Midbrain (tissue), 1 donor: ENCODE data around the gene CHMP1B.
"Not testable (repeated sequence)": the region's sequence is repeated elsewhere in the genome, so short reads cannot be mapped to it uniquely, and the experiment has no call there.

ENCODE experiments used
- DNase-seq: peaks from one replicate; lab custom pipeline; 2025; lab: John Stamatoyannopoulos, UW

CHMP1B gene

DNA sequence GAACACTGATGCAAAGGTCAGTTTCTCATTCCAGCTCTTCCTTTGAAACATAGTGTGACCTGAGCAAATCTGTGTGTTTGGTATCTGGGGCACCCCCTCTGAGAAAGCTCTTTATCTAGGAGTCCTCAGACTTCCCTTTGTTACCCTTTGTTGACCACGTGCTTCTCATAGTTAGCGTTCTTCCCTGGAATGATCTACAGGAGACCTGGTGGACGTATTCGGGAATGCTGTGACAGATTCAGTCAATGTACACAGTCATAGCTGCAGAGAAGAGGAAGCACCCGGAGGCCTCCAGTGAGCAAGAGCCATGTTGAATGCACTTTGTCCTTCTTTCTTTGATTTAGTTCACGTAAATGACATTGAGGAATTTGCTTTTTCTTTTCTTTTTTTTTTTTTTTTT lies 10.7 kb upstream of the CHMP1B start:
- no peak for DNase-seq

DNA sequence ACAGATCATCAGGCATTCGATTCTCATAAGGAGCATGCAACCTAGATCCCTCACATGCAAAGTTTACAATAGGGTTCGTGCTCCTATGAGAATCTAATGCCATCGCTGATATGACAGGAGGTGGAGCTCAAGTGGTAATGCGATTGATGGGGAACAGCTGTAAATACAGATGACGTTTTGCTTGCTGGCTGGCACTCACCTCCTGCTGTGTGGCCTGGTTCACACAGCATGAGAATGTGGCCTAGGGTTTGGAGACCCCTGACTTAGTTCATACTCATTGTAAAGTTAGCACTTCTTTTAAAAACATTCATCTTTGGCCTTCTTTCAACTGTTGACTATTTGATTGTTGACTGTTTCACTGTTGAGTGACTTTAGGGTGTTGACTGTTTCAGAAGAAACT lies 8.7 kb upstream of the CHMP1B start:
- DNase-seq = no peak

DNA sequence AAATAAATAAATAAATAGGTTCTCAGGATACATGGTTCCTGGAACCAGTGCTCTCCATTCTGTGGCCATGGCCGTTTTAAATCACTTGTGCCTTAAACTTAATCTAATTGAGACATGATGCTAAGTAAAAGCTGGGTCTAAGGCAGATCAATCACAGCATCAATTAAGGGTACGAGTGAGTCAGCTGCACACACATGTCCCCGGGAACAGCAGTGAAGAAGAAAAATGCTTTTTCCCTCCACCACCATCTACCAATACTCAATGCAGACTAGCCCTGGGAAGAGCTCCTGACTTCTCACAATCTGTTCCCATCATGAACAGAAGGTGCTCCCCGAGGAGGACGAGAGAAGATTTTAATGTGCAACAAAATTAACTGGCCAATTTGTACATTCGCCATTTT lies 6.8 kb upstream of the CHMP1B start:
- no peak for DNase-seq

DNA sequence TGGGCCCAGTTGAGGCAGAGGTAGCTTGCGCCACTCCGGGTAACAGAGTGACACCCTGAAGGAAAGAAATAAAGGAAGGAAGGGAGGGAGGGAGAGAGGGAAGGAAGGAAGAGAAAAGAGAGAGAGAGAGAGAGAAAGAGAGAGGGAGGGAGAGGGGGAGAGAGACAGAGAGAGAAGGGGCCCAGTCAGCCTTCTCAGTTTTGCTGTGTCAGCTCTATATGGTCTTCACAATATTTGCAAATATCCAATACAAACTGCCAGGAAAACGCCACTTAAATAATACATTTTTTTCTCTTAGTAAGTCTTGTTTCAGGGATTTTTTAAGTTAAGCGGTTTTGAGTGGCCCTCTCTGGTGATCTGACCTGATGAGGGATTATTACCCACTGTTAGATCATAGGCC lies 5.6 kb upstream of the CHMP1B start:
- DNase-seq = no peak

DNA sequence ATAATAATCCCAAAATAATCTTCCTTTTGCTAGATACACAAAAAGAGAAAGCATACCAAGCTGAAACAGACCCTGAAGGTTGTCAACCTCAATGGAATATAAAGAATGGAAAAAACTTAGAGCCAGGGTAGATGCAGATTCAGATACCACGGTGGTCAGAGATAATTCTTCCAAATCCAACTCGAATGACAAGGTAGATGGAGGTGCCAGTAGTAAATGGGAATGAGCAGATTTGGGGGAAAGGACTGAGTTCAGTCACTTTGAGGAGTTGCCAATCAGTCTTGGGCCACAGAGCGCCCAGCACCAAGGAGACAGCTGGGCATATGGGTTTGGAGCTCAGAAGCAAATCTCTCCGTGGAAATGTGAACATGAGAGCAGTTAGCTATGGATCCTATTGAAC lies 3.4 kb upstream of the CHMP1B start:
- DNase-seq = no peak

DNA sequence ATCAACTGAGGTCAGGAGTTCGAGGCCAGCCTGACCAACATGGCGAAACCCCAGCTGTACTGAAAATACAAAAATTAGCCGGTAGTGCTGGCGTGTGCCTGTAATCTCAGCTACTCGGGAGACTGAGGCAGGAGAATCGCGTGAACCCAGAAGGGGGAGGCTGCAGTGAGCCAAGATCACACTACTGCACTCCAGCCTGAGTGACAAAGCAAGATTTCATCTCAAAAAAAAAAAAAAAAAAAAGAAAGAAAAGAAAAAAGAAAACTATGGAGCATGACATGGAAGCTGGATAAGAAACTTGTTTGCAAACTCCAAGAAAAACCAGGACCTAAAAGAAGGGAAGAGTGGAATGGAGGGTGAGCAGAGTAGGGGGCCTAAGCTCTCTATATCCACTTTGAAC lies 1.9 kb upstream of the CHMP1B start:
- no peak for DNase-seq

DNA sequence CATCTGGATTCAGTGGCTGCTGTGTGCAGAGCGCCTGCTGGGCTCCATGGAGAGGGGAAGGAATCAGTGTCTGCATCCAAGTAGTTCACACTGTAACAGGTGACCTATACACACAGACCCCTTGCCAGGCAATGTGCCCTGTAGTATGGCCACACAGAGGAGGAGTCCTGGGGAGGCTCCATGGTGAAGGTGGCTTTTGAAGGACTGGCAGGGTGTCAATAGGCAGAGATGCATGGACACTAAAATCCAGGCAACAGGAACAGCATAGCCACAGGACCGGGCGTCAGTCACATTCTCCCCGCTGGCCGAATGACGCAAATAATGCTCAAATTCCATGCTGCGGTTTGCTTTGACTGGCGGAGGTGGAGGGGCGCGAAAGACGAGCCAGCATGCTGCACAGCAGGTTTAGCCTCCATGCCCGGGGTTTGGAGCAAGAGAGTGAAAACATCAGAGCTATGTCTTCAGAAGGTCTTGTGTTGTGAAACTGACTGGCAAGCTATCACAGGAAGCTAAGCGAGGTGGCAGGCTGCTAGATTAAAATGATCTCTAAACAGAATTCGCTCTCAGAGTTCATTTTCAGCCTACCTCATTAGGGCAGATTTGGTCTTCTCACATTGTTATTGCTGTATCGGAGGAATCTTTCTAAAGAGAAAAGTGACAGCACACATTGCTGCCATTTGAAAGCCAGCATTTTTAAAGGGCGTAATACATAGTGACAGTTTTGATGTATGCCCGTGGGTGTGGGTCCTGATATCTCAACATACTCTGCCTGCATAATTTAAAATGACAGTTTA lies 1.2 kb upstream of the CHMP1B start:
- DNase-seq = peak; percentile 63

DNA sequence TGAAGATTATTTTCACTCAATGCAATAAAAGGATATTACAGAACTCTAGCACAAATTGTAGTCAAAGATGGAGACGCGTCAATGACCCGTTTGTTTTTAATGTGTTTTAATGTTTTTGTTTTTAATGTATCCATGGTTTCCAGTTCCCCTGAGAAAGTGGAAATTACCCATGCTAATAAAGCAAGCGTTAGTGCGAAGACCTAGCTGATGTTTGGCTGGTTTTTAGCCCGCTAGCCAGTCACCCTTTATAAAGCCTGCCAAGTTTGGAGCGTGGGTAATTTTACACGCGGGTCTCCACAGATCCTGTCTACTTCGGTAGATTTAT lies 430 bp upstream of the CHMP1B start:
- no peak for DNase-seq

DNA sequence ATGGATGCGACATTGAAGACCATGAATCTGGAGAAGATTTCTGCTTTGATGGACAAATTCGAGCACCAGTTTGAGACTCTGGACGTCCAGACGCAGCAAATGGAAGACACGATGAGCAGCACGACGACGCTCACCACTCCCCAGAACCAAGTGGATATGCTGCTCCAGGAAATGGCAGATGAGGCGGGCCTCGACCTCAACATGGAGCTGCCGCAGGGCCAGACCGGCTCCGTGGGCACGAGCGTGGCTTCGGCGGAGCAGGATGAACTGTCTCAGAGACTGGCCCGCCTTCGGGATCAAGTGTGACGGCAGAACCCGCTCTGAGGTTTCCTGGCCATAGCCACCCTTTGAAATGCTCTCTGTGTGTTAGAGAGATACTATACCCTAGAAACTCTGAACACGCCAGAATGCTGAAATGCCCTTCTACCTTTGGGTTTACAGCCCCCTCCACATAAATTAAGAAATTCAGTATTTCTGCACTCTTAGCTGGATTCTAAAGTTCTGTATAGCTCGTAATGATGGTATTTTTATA lies 659 bp downstream of the CHMP1B start:
- no peak for DNase-seq

DNA sequence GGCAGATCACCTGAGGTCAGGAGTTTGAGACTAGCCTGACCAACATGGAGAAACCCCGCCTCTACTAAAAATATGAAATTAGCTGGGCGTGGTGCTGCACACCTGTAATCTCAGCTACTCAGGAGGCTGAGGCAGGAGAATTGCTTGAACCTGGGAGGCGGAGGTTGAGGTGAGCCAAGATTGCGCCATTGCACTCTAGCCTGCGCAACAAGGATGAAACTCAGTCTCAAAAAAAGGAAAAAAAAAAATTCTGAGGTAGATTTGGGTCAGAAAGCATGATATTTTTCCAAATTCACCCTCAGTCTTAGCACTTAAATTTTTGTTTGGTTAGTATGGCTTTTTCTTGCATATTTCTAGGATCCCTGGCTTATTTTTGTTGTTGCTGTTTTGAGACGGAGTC lies 3.3 kb downstream of the CHMP1B start:
- not testable (repeated sequence) for DNase-seq

DNA sequence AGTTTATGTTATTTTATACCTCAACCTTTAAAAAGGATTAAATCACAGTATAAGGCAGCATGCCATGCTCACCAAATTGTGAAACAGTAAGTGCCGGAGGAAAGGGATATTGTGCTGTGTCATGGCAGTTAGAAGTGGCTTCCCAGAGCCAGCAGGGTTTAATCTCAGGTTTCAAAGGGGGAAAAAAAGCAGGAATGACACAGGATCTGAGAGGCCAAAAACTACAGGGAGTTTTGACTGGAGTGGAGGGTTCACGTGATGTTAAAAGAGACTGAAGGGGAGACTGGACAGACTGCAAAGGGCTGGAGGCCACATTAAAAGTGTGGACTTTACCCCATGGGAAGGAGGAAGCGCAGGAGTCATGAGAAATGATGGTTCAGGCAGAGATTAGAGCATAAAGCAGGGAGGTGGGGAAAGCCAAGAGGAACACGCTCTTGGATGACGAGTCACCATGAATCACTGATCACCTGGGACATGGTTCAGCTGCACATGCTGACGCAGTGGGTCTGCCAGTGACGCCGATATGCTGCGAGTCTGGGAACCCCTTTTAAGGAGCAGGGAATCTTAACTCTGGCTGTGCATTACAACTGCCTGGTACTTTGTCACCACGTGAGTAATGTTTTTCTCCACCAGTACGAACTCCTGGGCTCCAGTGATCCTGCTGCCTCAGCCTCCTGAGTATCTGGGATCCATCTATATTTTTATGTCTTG lies 6.1 kb downstream of the CHMP1B start:
- DNase-seq = no peak

DNA sequence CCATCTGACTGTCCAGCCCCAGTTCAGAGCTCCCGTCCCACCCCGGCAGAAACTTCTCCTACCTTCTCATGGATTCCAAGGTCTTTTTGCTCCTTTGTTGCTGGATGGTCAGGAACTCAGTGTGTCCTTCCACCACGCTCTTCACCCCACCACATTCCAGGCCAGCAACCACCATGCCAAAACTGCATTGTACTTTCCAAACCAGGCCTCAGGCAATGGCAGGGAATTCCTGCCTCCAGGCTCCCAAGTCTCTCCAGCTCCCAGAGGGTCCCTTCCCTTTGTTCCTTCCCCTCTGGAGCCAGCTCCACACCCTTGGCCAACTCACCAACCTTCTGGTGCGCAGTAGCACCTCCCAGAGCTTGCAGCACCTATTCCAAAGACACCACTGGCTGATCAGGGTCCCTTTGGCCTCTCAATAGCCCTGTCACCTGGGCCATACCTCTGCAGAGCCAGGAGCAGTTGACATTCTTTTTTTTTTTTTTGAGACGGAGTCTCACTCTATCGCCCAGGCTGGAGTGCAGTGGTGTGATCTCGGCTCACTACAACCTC lies 8.1 kb downstream of the CHMP1B start:
- no peak for DNase-seq

DNA sequence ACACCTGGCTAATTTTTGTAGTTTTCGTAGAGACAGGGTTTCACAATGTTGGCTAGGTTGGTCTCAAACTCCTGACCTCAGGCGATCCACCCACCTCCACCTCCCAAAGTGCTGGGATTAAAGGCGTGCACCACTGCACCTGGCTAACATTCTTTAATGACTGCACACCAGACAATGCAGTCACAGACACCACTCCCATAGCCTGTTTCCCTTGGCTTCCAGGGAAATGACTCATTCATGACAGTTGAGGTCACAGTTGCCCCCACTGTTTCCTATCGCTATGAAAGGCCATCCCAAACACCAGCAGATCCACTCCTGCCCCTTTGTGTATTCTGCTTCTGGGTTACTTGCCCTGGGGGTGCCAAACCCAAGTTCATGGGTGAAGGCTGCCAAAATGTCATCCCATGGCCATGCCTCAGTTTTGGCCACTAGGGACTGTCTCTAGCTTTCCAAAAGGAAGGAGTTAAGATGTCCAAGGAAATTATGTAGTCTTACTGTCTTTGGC lies 8.7 kb downstream of the CHMP1B start:
- DNase-seq = no peak

DNA sequence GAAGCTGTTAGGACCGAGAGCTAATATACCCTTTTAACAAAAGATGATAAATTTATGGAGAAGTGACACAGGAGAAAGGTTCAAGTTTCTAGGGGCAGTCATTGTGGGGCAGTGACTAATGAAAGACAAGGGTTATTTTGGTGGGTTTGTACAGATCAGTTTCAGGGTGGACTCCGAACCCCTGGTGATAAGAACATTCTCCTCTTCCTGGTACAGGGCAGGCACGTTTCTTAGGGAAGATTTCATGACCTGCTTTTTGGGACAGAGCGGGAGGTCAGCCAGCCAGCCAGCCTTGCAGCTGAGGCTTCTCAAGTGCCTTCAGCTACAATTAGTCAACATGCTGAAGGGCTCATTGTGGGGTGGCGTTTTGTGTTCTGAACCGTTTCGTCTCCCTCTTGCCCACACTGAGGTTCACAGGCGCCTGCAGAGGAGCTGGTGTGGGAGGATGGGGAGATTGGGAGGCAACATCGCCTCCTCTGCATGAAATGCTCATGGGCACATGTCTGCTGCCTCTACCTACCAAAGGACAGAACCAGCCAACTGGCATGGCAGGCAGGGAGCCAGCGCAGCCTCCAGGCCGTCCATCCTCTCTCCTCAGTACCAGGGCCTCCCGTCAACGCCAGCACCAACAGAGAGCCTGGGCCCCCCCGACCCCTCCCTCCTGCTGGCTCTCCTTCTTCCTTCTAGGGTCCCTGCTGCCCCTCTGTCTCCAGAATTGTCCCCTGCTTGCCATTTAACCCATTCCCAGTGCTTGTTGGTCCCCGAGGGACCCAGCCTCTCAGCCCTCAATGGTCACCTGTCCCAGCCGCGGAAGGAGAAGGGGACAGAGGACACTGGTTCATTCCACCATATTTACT lies 9.6 kb downstream of the CHMP1B start:
- DNase-seq = no peak

DNA sequence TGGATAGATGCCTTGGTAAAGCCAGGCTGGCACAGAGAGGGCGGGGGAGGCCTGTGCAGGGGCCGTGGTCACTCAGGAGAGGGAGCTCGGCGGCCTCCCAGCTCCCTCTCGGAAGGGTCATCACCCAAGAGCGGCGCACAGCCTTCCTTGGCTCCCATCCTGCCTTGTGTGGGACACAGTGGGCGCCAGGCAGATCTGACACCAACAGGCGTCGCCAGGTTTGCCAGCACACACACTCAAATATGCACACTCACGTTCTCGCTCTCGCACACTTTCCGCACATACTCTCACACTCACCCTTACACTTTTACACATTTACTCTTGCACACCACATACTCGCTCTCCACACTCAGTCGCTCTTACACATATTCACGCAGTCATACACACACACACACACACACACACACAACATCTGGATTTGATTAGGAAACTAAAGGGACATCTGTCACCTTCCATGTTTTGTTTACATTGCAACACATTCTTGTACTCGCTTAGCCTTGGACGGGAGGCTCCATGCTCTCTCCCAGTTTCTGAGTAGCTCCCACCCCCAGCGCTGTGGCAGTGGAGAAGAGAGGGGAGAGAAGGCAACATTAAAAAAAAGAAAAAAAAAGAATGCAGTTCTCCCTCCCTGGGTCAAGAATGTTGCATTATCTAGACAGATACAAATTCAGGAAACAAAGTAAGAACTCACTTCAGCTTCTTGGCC lies 10.5 kb downstream of the CHMP1B start:
- DNase-seq = no peak

DNA sequence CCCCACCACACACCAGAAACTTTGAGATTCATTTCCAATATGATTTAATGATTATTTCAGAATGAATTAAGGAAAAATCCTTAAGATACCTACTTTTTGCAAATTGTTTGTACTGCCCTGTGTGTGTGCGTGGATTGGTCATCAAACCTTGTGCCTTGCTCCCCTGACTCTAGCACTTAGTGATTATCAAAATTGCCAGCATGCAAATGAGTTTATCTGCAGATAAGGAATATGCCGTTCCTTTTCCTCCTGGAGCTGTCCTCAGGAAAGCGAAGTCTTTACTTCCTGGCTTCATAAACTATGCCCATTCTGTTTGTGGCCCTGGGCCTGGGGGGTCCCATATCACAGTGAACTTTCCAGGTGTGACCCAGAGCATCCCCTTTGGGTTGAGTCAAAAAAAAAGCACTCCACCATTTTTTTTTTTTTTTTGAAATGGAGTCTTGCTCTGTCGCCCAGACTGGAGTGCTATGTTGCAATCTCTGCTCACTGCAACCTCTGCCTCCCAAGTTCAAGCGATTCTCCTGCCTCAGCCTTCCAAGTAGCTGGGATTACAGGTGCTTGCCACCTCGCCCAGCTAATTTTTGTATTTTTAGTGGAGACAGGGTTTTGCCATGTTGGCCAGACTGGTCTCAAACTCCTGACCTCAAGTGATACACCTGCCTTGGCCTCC lies 11.4 kb downstream of the CHMP1B start:
- no peak for DNase-seq

DNA sequence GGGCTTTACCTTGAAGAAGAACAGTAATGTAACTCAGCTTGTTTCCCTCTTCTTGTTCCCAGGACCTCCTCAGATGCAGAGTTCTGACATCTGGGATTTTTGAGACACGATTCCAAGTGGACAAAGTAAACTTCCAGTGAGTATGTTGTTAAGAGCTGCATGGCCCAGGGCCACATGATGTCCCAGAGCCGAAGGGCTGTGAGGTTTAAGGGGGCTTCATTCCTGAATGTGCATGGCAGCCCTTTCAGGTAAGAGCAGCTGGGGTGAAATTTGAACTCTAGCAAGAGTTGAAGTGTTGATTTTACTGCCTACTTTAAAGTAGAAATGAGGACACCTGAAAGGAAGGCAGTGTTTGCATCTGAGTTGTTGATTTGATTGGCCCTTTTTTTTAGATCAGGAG lies 13.3 kb downstream of the CHMP1B start:
- no peak for DNase-seq

DNA sequence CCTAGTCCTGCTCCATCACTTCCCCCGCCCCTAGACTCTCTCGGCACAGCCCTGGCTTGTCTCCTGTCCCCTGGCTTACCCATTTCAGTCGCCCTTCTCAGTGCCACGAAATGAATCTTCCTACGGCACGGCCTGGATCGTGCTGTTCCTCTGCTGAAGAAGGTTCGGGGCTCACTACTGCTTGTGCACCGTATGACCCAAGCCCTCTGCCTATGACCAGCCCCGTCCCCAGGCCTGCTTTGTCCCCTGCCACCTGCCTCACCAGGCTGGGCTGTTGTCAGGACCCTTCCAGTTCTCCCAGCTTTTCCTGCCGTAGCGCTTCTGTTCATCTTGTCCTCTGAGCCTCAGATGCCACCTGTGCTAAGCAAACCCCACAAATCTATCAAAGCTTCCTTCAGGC lies 13.9 kb downstream of the CHMP1B start:
- no peak for DNase-seq

DNA sequence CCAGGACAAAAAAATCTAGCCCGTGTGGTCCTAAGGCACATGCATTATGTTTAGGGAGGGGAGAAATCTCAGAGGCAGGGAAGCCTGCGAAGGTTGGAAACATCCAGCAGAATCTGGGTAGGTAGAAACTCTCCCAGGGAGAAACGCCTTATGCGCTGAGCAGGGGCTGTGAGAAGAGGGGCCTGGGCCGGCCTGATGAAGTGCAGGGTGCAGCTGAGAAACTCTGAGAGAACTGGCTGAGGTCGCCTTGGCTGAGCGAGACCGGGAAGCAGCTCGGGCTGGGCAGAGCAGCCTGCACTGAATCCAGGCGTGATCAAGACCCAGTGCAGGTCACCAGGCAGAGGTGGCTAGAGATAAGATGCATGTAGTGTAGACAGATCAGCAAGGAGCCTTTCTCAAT lies 15.1 kb downstream of the CHMP1B start:
- DNase-seq = no peak

DNA sequence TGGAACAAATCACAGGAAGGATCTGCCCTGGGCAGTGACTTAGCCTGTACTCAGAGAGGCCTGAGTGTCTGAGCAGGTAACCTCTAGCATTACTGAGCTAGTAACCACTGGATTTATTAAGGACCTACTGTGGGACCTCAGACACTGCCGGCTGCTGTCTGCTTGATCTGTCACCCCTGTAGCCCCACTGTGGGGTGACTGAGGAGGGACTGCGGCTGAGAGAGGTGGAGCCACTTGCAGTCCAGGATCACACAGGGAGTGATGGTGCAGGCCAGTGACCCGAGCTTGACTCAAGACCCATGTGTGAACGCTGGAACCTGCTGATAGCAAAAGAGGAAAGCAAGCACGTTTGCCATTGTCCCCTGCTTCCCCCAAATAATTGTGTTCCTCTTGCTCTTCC lies 15.6 kb downstream of the CHMP1B start:
- DNase-seq = no peak

DNA sequence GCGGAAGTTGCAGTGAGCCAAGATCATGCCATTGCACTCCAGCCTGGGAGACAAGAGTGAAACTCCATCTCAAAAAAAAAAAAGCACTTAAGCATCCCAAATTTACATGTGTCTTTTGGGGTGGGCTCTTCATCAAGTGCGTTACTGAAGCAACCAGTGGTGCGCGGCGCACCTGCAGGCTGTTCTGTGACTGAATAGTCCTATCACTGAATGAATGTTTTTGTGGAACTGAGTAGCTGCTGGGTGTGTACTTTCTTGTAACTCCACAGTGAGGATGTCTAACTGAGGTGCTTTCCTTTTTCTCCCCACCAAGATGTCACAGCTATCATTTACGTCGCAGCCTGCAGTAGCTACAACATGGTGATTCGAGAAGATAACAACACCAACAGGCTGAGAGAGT lies 17.0 kb downstream of the CHMP1B start:
- DNase-seq = no peak
